ENCODE data around the gene CPA2.

CPA2 gene

DNA sequence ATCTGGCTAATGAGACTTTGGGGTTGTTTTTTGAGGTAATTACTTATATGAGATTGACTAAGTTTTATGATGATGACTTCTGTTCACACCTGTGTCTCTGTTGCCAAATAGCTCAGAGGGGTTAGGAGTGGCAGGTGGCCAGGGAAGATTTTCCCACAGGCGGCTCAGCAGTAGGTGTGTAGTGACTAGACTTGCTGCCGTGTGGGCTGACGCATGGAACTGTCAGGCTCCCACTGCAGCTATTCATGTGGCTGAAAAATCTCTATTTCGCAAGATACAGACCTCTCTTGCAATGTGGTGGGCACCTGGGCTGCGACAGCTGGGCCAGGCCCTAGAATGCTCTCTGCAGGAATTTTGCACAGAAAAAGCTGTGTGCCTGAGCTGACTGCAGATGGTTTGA lies 27.7 kb downstream of the CPA2 start:
- H3K4me3 ChIP-seq (replicated peaks; ENCODE audit: low read depth, low read length): no peak overlapping the region
- DNase-seq (ENCODE audit: extremely low read depth, low read depth): no peak
- TF ChIP-seq, protein P1, sequence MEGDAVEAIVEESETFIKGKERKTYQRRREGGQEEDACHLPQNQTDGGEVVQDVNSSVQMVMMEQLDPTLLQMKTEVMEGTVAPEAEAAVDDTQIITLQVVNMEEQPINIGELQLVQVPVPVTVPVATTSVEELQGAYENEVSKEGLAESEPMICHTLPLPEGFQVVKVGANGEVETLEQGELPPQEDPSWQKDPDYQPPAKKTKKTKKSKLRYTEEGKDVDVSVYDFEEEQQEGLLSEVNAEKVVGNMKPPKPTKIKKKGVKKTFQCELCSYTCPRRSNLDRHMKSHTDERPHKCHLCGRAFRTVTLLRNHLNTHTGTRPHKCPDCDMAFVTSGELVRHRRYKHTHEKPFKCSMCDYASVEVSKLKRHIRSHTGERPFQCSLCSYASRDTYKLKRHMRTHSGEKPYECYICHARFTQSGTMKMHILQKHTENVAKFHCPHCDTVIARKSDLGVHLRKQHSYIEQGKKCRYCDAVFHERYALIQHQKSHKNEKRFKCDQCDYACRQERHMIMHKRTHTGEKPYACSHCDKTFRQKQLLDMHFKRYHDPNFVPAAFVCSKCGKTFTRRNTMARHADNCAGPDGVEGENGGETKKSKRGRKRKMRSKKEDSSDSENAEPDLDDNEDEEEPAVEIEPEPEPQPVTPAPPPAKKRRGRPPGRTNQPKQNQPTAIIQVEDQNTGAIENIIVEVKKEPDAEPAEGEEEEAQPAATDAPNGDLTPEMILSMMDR (IDR thresholded peaks at IDR 0.05; ENCODE audit: low read depth, low read length, missing control alignments): no peak

DNA sequence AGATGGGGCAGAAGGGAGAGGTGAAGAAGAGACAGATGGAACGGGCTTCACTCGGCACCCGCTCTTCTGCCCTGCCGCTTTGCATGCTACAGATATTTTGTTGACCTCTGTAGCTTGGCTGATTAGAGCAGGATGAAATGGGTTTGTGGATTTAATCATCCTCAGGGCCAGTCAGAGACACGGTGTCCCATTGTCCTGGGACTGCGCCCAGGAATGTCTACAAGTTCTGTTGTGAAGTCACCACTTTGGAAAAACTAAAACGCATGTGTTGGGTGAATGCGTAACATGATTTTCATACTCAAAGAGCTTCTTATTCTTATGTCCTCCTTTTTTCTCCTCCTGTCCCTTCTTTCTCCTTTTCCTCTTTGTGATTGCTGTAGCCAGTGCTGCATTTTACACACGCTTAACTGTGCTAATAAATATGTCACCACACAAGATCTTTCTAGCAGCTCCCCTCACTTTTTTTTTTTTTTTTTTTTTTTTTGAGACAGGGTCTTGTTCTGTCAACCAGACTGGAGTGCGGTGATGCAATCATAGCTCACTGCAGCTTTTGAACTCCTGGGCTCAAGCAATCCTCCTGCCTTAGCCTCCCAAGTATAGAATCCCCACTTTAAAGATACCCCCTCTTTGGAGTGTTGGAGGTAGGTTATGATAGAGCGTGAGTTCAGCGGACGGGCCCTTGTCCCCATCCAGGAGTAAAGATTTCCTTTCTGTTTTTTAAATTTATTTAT lies 29.7 kb downstream of the CPA2 start:
- no peak overlapping the region for H3K4me3 ChIP-seq (replicated peaks; ENCODE audit: low read depth, low read length)
- no peak for DNase-seq (ENCODE audit: extremely low read depth, low read depth)
- TF ChIP-seq, protein P1 (IDR thresholded peaks at IDR 0.05; ENCODE audit: low read depth, low read length, missing control alignments): no peak

DNA sequence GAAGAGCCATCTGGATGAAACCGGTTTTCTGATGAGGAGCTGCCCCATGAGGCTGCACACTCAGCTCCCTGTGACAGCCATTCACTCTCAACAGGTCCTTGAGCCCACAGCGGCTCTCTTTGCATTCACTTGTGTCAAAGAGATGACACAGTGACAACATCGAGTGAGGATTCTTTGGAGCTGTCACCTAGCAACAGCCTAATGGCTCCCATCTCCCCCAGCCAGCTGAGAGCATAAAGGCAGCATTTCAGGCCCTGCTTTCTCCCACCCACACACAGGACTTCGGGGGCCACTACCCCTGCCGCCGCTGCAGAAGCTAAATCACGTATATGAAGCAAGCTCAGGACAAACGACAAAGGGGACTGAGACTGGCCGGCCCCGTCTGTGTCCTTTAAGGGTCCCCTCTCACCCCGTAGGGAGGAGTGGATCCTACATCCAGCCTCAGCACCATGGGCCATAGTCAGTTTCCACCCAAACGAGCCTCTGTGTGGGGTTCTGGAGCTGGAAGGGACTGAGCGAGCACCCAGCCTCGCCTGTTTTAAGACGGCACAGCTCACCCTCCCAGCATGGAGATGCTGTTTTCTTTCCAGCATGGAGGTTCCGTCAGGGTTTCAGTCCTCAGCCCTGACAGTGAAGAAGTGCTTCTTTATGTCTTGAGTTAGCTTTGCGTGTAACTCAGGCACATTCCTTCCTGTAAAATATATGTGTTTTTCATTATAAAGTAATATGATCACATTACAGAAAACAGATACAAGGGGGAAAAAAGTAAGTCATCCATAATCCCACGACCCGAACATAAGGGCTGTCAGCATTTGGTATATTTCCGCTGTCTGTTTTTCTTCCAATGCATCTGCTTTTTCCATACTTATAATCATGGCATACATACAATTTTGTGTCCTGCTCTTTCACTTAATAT lies 31.2 kb downstream of the CPA2 start:
- no peak for DNase-seq (ENCODE audit: extremely low read depth, low read depth)
- TF ChIP-seq, protein P1 (IDR thresholded peaks at IDR 0.05; ENCODE audit: low read depth, low read length, missing control alignments): no peak

DNA sequence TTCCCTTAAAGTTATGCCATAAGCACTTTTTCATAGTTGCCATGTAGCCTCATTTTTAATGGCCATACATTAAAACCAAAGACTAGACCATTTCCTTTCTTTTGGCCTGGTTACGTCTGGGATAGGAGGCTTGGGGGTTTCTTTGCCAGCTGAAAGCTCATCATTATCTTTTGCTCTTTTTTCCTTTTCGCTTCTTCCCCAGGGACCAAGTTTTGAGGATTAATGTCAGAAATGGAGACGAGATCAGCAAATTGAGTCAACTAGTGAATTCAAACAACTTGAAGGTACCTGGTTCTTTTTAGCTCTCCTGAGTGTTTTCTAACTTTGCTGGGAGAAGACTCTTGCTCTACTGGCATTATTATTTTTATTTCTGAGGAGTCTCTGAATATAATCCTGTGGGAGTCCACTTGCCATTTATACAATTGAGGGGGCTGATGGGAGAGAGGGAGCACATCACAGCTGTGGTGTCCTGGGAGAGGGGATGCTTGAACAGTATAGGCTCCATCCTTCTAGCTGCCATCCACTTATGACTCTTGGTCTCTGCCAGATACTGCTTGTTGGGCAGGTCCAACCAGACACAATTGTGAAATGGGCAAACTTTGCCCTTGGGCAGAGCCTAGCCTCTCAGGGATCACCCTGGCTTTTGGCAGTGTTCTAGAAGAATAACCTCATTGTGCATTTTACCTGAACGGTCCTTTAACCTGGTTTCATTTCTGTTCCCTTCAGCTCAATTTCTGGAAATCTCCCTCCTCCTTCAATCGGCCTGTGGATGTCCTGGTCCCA lies 32.1 kb downstream of the CPA2 start:
- TF ChIP-seq, protein P1 (IDR thresholded peaks at IDR 0.05; ENCODE audit: low read depth, low read length, missing control alignments): no peak
- no peak for DNase-seq (ENCODE audit: extremely low read depth, low read depth)
- H3K4me3 ChIP-seq (replicated peaks; ENCODE audit: low read depth, low read length): no peak overlapping the region

More for the DNA sequence above, 31.2 kb downstream of the CPA2 start:
- H3K4me3 ChIP-seq (replicated peaks; ENCODE audit: low read depth, low read length): no peak overlapping the region

DNA sequence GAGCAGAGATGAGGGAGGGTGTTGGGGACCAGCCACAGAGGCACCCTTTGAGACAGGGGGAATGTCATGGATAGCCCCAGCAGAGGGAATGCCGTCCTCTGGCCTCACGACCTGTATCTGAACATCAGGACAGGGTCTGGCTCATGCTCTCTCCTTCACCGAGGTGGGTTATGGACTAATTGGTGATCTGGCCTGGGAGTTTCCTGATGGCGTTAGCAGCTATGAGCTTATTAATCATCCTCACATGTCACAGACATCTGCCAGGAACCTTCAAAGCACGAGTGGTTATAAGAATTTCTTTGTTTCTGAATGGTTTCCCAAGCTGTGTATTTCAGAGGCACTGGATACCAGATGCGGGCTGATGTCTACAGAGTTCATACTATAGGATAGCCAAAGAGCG lies 33.2 kb downstream of the CPA2 start:
- no peak overlapping the region for H3K4me3 ChIP-seq (replicated peaks; ENCODE audit: low read depth, low read length)
- DNase-seq (ENCODE audit: extremely low read depth, low read depth): no peak
- TF ChIP-seq, protein P1 (IDR thresholded peaks at IDR 0.05; ENCODE audit: low read depth, low read length, missing control alignments): no peak

DNA sequence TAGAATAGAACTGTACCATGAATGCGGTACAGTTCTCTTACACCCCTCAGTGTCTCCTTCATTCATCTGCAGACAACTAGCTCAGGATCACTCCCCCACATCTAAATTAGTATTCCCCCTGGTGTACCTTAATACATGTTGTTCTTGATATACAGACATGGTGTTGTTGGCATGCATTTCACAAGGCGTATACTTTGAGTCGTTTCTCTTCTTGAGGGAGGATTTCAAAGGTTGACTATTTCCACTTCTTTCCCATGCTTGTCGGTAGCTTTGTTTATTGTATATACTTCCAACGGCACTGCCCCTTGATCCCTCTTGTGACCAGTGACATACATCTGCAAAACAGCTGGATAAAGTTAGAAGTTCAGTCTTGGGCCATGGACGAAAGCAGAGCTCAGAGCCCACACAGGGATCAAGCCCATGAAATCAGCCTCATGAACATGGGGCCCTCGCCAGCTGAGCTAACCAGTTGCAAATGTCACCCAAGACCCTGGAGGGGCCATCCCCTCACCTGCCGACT lies 34.9 kb downstream of the CPA2 start:
- H3K4me3 ChIP-seq (replicated peaks; ENCODE audit: low read depth, low read length): no peak overlapping the region
- TF ChIP-seq, protein P1 (IDR thresholded peaks at IDR 0.05; ENCODE audit: low read depth, low read length, missing control alignments): no peak
- DNase-seq (ENCODE audit: extremely low read depth, low read depth): no peak

Data from HFF-Myc (cell line).